PC-3 (cell line): ENCODE measurements around the gene FAM118B. TPM values are rescaled to one million over a fixed set of nuclear protein-coding genes. Genes with fewer than 3 reads are reported as not detected.
A peak's percentile ranks its signal among the peaks of the same experiment; 100 is the strongest.

ENCODE experiments used
- ATAC-seq: fragments of 200-7000 bp; cut with Tn5 transposase; 2 replicates; pipeline ENCODE4 v1.9.1; 2020; ENCODE audit warnings: mild to moderate bottlenecking, moderate library complexity
- BruUV-seq: library from RNA; stranded (reverse); fragments of 400-500 nt; replicated peaks from 2 replicates; lab custom pipeline; 2021; lab: Mats Ljungman, UMichigan
- CTCF ChIA-PET: fragments of 300-600 bp; sonication (Branson Sonifier 250); formaldehyde crosslinking; loops from one replicate; lab custom pipeline; 2022; ENCODE audit warnings: antibody characterized with exemption; lab: Charles Lee
- POLR2A ChIA-PET: fragments of 300-600 bp; sonication (Branson Sonifier 250); formaldehyde crosslinking; loops from one replicate; lab custom pipeline; 2022; ENCODE audit warnings: antibody characterized with exemption; ENCODE audit not compliant: unreplicated experiment; lab: Charles Lee
- DNase-seq: peaks from one replicate; pipeline ENCODE4 v3.0.0-alpha.2; 2015
- H2AFZ ChIP-seq: fragments of 300-600 bp; sonication (generic); 2 replicates; pipeline ENCODE4 v1.6.0; 2016; ENCODE audit warnings: antibody characterized with exemption, low read length
- H3F3A ChIP-seq: fragments of 300-600 bp; sonication (generic); one replicate; pipeline ENCODE4 v1.6.0; 2017; ENCODE audit warnings: antibody characterized with exemption, low read length, control low read depth, mild to moderate bottlenecking; ENCODE audit not compliant: unreplicated experiment
- H3K27ac ChIP-seq: fragments of 300-600 bp; sonication (generic); 2 replicates; pipeline ENCODE4 v1.5.1; 2016; ENCODE audit warnings: mild to moderate bottlenecking, low read length
- H3K27me3 ChIP-seq: fragments of 300-600 bp; sonication (generic); 2 replicates; pipeline ENCODE4 v1.6.1; 2016; ENCODE audit warnings: low read length, mixed read lengths
- H3K36me3 ChIP-seq: fragments of 300-600 bp; sonication (generic); 2 replicates; pipeline ENCODE4 v1.6.1; 2016; ENCODE audit warnings: low read depth, mixed run types, low read length, mixed read lengths
- H3K4me1 ChIP-seq: fragments of 300-600 bp; sonication (generic); 2 replicates; pipeline ENCODE4 v1.5.1; 2016; ENCODE audit warnings: low read length; ENCODE audit not compliant: insufficient read depth
- H3K4me2 ChIP-seq: fragments of 300-600 bp; sonication (generic); 2 replicates; pipeline ENCODE4 v1.6.0; 2016; ENCODE audit warnings: low read length
- H3K4me3 ChIP-seq: fragments of 300-600 bp; sonication (generic); 2 replicates; pipeline ENCODE4 v1.5.1; 2016; ENCODE audit warnings: mild to moderate bottlenecking, low read length, mixed read lengths
- H3K79me2 ChIP-seq: fragments of 300-600 bp; sonication (generic); 2 replicates; pipeline ENCODE4 v1.6.1; 2017; ENCODE audit warnings: low read length, mixed read lengths
- H3K9ac ChIP-seq: fragments of 300-600 bp; sonication (generic); 2 replicates; pipeline ENCODE4 v1.6.0; 2016; ENCODE audit warnings: mild to moderate bottlenecking, low read length
- H3K9me2 ChIP-seq: fragments of 300-600 bp; sonication (generic); replicated peaks from 2 replicates; pipeline ENCODE4 v1.6.1; 2016; ENCODE audit warnings: mixed run types, low read length, mixed read lengths
- H3K9me3 ChIP-seq: fragments of 300-600 bp; sonication (generic); 2 replicates; pipeline ENCODE4 v1.6.1; 2016; ENCODE audit warnings: low read length, mixed read lengths
- H4K20me1 ChIP-seq: fragments of 300-600 bp; sonication (generic); 2 replicates; pipeline ENCODE4 v1.6.1; 2016; ENCODE audit warnings: low read length, mixed read lengths
- EZH2 ChIP-seq: fragments of 300-600 bp; sonication (generic); IDR thresholded peaks from one replicate; pipeline ENCODE4 v1.6.1; 2017; ENCODE audit warnings: antibody characterized with exemption, mild to moderate bottlenecking, low read length; ENCODE audit not compliant: unreplicated experiment
- EZH2phosphoT487 ChIP-seq: fragments of 300-600 bp; sonication (generic); IDR thresholded peaks from 2 replicates; pipeline ENCODE4 v1.6.1; 2018; ENCODE audit warnings: mild to moderate bottlenecking, antibody characterized with exemption, low read length, borderline replicate concordance
- intact Hi-C: fragments of 100-400 bp; cut with micrococcal nuclease; formaldehyde crosslinking; loops from 2 replicates; pipeline ENCODE4 v1.9.0; 2023
- total RNA-seq: library from RNA; depleted of rRNA; stranded (reverse); fragments of >200 nt; gene quantifications from 2 replicates; pipeline ENCODE4 v1.2.3, GENCODE V29; 2014
- TF ChIP-seq, protein P1 (sequence below): fragments of 300-600 bp; sonication (generic); conservative IDR thresholded peaks from 2 replicates; pipeline ENCODE4 v1.5.1; 2017; ENCODE audit warnings: antibody characterized with exemption, low read depth, mild to moderate bottlenecking, low read length

The FAM118B gene
- total RNA-seq, 1 experiment from 2014 or later, result 24.3 TPM

DNA sequence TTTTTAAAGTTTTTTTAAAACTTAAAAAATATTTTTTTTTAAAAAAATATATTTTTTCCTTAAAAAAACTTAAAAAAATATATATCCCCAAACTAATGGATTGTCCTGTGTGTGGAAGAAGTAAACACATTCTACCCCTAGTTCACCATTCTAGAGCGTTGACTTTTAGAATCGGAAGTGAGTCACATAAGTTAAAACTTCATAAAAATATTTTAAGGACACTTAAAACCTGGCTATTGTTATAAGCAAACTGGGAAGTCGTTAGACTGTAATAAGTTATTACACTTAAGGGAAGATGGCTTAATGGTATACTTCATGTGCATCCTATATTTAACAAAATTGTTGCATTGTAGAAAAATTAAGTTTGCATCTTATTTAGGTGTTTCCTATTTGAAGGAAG is 21.1 kb downstream of the FAM118B start:
- Histone ChIP-seq H3K9me2 (no peaks in the 10 kb centered on the region), H3K9me3 (no peaks in the 10 kb centered on the region), H3F3A (no peaks in the 10 kb centered on the region), H3K27me3 (no peaks in the 10 kb centered on the region), H3K4me2 (peak overlapping the region; percentile 54; the same call in 1 of the 2 replicates), H3K4me1 (peaks cover 30% of the 10 kb centered on the region), H3K79me2 (peaks cover 18% of the 10 kb centered on the region), H3K27ac (peak overlapping the region; percentile 86), H4K20me1 (no peaks in the 10 kb centered on the region), H3K36me3 (peaks cover 3% of the 10 kb centered on the region; the same call in 1 of the 2 replicates), H2AFZ (no peak overlapping the region), H3K9ac (peak overlapping the region; percentile 27; the same call in 1 of the 2 replicates), H3K4me3 (no peak overlapping the region)
- TF ChIP-seq EZH2, result no peak
- TF ChIP-seq, protein P1, sequence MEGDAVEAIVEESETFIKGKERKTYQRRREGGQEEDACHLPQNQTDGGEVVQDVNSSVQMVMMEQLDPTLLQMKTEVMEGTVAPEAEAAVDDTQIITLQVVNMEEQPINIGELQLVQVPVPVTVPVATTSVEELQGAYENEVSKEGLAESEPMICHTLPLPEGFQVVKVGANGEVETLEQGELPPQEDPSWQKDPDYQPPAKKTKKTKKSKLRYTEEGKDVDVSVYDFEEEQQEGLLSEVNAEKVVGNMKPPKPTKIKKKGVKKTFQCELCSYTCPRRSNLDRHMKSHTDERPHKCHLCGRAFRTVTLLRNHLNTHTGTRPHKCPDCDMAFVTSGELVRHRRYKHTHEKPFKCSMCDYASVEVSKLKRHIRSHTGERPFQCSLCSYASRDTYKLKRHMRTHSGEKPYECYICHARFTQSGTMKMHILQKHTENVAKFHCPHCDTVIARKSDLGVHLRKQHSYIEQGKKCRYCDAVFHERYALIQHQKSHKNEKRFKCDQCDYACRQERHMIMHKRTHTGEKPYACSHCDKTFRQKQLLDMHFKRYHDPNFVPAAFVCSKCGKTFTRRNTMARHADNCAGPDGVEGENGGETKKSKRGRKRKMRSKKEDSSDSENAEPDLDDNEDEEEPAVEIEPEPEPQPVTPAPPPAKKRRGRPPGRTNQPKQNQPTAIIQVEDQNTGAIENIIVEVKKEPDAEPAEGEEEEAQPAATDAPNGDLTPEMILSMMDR, result no peak
- no peak for TF ChIP-seq EZH2phosphoT487
- DNase-seq (peak; percentile 64), ATAC-seq (peak; percentile 59)
- CTCF ChIA-PET, result no interaction called here
- no TSS peak for BruUV-seq
- intact Hi-C loops, result loop anchor here (2.0 kb wide), 2 partner anchors 22 to 36 kb away; partner anchors contain the start of genes FAM118B, FOXRED1, RPUSD4 and SRPRA
- POLR2A ChIA-PET, result no interaction called here

DNA sequence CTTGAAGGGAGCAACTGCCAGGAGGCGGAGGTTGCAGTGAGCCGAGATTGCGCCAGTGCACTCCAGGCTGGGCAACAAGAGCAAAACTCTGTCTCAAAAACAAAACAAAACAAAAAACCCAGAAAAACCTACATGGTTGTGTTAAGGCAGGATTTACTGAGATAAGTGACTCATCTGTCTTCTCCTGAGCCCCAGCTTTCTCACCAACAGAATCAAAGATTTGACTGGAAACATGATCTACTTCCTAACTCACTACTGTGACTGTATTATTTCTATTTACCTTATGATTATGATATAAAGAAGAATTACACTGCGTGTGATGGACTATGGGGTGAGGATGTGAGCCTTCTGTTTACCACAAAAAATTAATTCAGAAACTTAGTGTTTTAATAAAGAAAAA is 21.8 kb downstream of the FAM118B start:
- POLR2A ChIA-PET, result interaction anchor here (0.6 kb wide), 1 partner anchor 21 kb away, joined by 3 read pairs; no protein-coding TSS in a partner anchor
- Histone ChIP-seq H3F3A (no peaks in the 10 kb centered on the region), H3K4me2 (peak overlapping the region; percentile 54), H3K4me3 (no peak overlapping the region), H3K9me2 (no peaks in the 10 kb centered on the region), H3K27ac (peak overlapping the region; percentile 86), H4K20me1 (no peaks in the 10 kb centered on the region), H3K9me3 (no peaks in the 10 kb centered on the region), H3K79me2 (peaks cover 14% of the 10 kb centered on the region), H2AFZ (no peak overlapping the region), H3K4me1 (peaks cover 30% of the 10 kb centered on the region), H3K27me3 (no peaks in the 10 kb centered on the region), H3K9ac (peak overlapping the region; percentile 42), H3K36me3 (peaks cover 5% of the 10 kb centered on the region; the same call in 1 of the 2 replicates)
- TF ChIP-seq, protein P1, result no peak
- TF ChIP-seq EZH2 (no peak), EZH2phosphoT487 (no peak)
- ATAC-seq (peak; percentile 84), DNase-seq (peak; percentile 81)
- intact Hi-C loops, result loop anchor here (2.0 kb wide), 2 partner anchors 23 to 35 kb away; partner anchors contain the start of genes FAM118B, FOXRED1, RPUSD4 and SRPRA
- CTCF ChIA-PET, result no interaction called here
- no TSS peak for BruUV-seq

DNA sequence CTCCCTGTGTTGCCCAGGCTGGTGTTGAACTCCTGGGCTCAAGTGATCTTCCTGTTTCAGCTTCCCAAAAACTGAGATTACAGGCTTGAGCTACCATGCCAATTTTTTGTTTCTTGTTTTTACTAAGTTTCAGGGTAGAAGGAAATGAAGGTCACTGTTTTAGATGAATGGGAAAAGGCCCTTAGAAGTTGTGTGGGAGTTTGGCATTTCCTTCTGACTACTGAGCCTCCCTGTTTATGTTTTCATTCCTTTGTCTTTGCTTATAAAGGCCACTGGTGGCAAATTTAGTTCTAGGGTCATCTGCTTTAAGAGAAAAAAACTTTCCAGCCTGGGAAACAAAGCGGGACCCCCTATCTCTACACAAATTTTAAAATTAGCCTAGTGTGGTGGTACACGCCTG is 35.1 kb downstream of the FAM118B start:
- no peaks in the 10 kb centered on the region for H3K79me2 ChIP-seq
- ATAC-seq (no peak), DNase-seq (no peak)
- H4K20me1 ChIP-seq, result no peaks in the 10 kb centered on the region
- ChIA-PET CTCF (no interaction called here), POLR2A (no interaction called here)
- H3F3A ChIP-seq, result no peaks in the 10 kb centered on the region
- H3K36me3 ChIP-seq, result peaks cover 30% of the 10 kb centered on the region
- no peaks in the 10 kb centered on the region for H3K4me1 ChIP-seq
- no peak overlapping the region for H3K9ac ChIP-seq
- H3K4me3 ChIP-seq, result no peak overlapping the region
- no peaks in the 10 kb centered on the region for H3K9me3 ChIP-seq
- no peak overlapping the region for H3K27ac ChIP-seq
- no peaks in the 10 kb centered on the region for H3K27me3 ChIP-seq
- H3K9me2 ChIP-seq, result no peaks in the 10 kb centered on the region
- TF ChIP-seq EZH2phosphoT487 (no peak), EZH2 (no peak)
- BruUV-seq, result no TSS peak
- H2AFZ ChIP-seq, result no peak overlapping the region
- no peak overlapping the region for H3K4me2 ChIP-seq
- intact Hi-C loops, result no loop called here
